Testis (tissue), 3 donors: ENCODE data around the gene GABRB2. TPM values are rescaled to one million over a fixed set of nuclear protein-coding genes. Genes with fewer than 3 reads are reported as not detected.
"Not testable (repeated sequence)": the region's sequence is repeated elsewhere in the genome, so short reads cannot be mapped to it uniquely, and the experiment has no call there.

Source experiments
- DNase-seq: peaks from one replicate; pipeline ENCODE4 v3.0.0-alpha.2; 2019
- H3K27ac ChIP-seq, 2 donors: fragments of 200-600 bp; sonication (generic); one replicate each; pipeline ENCODE4 v1.5.1; 2019
- H3K27me3 ChIP-seq: fragments of 200-600 bp; sonication (generic); one replicate; pipeline ENCODE4 v1.5.1; 2019
- H3K36me3 ChIP-seq: fragments of 200-600 bp; sonication (generic); one replicate; pipeline ENCODE4 v1.5.1; 2017; ENCODE audit warnings: low read depth; ENCODE audit errors: missing control alignments
- H3K4me1 ChIP-seq: fragments of 200-600 bp; sonication (generic); one replicate; pipeline ENCODE4 v1.5.1; 2019
- H3K4me3 ChIP-seq, 2 donors: fragments of 200-600 bp; sonication (generic); one replicate each; pipeline ENCODE4 v1.5.1; 2017 to 2019
- H3K9me3 ChIP-seq: fragments of 200-600 bp; sonication (generic); one replicate; pipeline ENCODE4 v1.5.1; 2017
- POLR2A ChIP-seq: fragments of 450-650 bp; IDR thresholded peaks from one replicate; pipeline ENCODE4 v1.6.1; 2017; ENCODE audit warnings: antibody characterized with exemption, mild to moderate bottlenecking, moderate library complexity
- WGBS, 2 donors: methylation state at CpG; one replicate each; pipeline ENCODE4 v1.1.5; 2018; 5-methylcytosine and 5-hydroxymethylcytosine counted together
- intact Hi-C: fragments of 100-400 bp; cut with DNase I; formaldehyde crosslinking; loops from one replicate; pipeline ENCODE4 v1.15.1; 2023; ENCODE audit warnings: low total_unique reads
- polyA plus RNA-seq: library from polyadenylated mRNA; stranded (reverse); fragments of 350-450 nt; fragmentation: Illumina TruSeq; extraction: RNeasy Lipid Tissue Mini Kit (QIAGEN cat#74804); gene quantifications from one replicate; pipeline ENCODE4 v1.2.3, GENCODE V29; 2014; ENCODE audit warnings: low read depth, low replicate concordance; ENCODE audit not compliant: insufficient read depth
- total RNA-seq, 2 donors: library from RNA; depleted of rRNA; stranded (reverse); fragments of >200 nt; gene quantifications; one replicate each; pipeline ENCODE4 v1.2.3, GENCODE V29; 2016
- TF ChIP-seq, protein P1 (sequence below), 3 experiments: fragments of 450-650 bp in 2 of 3; fragments of 200-600 bp in 1 of 3; sonication (generic) in 1 of 3; IDR thresholded peaks; one replicate each; pipeline ENCODE4 v1.5.1; 2016 to 2019; ENCODE audit warnings: antibody characterized with exemption in 3 of 3, mild to moderate bottlenecking in 2 of 3, moderate library complexity in 1 of 3

Gene GABRB2
- total and polyA plus RNA-seq, 3 donors from 2014 or later: 1.3 to 4.7 (median 4.0) TPM

DNA sequence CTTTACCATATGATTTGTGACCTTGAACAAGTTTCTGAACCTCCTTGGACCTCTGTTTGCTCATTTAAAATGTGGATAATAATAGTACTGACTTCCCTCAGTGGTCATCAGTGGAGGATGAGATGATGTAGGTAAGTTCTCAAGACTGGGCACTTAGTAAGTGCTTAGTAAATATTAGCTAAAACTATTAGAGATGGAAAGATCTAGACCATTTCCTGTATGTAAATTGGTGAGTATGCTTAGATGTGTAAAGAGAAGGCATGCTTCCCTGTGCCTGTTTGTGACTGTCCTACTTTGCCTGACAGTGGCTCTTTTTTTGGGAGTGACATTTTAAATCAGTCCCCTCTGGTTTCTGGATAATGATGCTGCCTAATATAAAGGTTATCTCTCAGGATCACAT lies 288.1 kb downstream of the GABRB2 start:
- TF ChIP-seq, protein P1, sequence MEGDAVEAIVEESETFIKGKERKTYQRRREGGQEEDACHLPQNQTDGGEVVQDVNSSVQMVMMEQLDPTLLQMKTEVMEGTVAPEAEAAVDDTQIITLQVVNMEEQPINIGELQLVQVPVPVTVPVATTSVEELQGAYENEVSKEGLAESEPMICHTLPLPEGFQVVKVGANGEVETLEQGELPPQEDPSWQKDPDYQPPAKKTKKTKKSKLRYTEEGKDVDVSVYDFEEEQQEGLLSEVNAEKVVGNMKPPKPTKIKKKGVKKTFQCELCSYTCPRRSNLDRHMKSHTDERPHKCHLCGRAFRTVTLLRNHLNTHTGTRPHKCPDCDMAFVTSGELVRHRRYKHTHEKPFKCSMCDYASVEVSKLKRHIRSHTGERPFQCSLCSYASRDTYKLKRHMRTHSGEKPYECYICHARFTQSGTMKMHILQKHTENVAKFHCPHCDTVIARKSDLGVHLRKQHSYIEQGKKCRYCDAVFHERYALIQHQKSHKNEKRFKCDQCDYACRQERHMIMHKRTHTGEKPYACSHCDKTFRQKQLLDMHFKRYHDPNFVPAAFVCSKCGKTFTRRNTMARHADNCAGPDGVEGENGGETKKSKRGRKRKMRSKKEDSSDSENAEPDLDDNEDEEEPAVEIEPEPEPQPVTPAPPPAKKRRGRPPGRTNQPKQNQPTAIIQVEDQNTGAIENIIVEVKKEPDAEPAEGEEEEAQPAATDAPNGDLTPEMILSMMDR (IDR thresholded peaks at IDR 0.05): no peak
- no peak for TF ChIP-seq POLR2A
- no peak for DNase-seq

DNA sequence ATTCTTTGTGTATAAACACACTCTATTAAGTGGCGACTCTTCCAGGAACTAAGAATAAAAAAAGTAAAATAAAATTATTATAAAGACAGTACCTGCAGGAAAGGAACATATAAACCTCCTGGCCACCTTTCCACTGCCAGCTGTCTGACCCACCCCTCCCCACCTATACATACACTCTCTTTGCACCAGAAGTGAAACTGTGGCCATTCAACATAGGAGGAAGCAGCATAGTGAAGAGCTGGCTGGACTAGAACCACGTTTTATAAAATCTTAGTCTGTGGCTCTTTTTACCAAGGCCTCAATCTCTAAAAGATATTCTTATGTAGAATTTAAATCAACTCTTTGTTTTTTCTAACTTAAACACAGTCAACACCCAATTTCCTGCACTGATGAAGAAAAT lies 289.6 kb downstream of the GABRB2 start:
- intact Hi-C loops: no loop called here
- Histone ChIP-seq H3K9me3 (no peaks in the 10 kb centered on the region), H3K27me3 (no peaks in the 10 kb centered on the region), H3K27ac (no peak overlapping the region), H3K36me3 (no peaks in the 10 kb centered on the region), H3K4me1 (no peaks in the 10 kb centered on the region), H3K4me3 (no peak overlapping the region)
- DNase-seq: no peak
- 81 to 84% methylated on average over 2 of the region's 2 CpGs for WGBS, 2 donors
- TF ChIP-seq POLR2A: no peak
- TF ChIP-seq, protein P1 (IDR thresholded peaks at IDR 0.05): no peak

More for the DNA sequence above, 288.1 kb downstream of the GABRB2 start:
- no peak overlapping the region for H3K4me3 ChIP-seq
- no peaks in the 10 kb centered on the region for H3K9me3 ChIP-seq
- H3K4me1 ChIP-seq: no peaks in the 10 kb centered on the region
- no peaks in the 10 kb centered on the region for H3K27me3 ChIP-seq
- no peak overlapping the region for H3K27ac ChIP-seq
- H3K36me3 ChIP-seq: no peaks in the 10 kb centered on the region
- intact Hi-C loops: no loop called here

DNA sequence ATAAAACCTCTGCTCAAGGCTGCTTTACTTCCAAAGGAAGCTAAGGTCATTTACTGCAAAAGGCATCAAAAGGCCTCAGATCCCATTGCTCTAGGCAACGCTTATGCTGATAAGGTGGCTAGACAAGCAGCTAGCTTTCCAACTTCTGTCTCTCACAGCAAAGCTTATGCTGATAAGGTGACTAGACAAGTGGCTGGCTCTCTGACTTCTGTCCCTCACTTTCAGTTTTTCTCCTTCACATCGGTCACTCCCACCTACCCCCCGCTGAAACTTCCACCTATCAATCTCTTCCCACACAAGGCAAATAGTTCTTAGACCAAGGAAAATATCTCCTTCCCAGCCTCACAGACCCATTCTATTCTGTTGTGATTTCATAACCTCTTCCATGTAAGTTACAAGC lies 293.6 kb downstream of the GABRB2 start:
- H3K4me3 ChIP-seq, H3K4me1 ChIP-seq, H3K9me3 ChIP-seq, H3K27me3 ChIP-seq, H3K36me3 ChIP-seq, H3K27ac ChIP-seq, intact Hi-C loops: not testable (repeated sequence)
- WGBS, 2 donors: 57 to 75% methylated on average over 3 of the region's 3 CpGs
- peak; percentile 32 for DNase-seq

DNA sequence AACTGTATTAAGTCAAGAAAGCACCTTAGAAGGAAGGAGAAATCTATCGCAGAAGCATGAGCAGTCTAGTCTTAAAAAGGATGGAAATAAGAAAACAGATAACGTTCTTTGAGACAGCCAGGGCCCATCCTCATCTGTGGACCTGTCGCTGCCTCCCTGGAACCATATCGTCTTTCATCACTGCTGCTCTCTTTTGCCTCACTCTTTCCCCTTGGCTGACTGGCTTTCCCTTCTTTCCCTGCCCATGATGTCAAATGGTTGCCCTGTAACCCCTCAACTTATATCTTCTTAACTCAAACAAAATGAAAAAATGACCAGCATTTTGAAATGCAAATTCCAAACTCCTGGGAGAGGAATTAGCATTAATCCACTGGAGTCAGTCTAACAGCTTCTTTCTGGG lies 299.8 kb downstream of the GABRB2 start:
- intact Hi-C loops: no loop called here
- Histone ChIP-seq H3K4me3 (no peak overlapping the region), H3K27me3 (no peaks in the 10 kb centered on the region), H3K36me3 (no peaks in the 10 kb centered on the region), H3K27ac (no peak overlapping the region), H3K4me1 (no peaks in the 10 kb centered on the region), H3K9me3 (no peaks in the 10 kb centered on the region)
- TF ChIP-seq, protein P1 (IDR thresholded peaks at IDR 0.05): no peak
- TF ChIP-seq POLR2A: no peak
- DNase-seq: no peak
- WGBS, 2 donors: 73 to 80% methylated on average over 4 of the region's 4 CpGs

DNA sequence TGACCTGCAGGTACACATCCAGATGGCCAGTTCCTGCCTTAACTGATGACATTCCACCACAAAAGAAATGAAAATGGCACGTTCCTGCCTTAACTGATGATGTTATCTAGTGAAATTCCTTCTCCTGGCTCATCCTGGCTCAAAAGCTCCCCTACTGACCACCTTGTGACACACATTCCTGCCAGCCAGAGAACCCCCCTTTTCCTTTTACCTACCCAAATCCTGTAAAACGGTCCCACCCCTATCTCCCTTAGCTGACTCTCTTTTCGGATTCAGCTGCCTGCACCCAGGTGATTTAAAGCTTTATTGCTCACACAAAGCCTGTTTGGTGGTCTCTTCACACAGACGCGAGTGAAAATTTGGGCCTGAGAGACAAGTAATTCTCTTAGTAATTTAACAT lies 300.7 kb downstream of the GABRB2 start:
- 72 to 76% methylated on average over 5 of the region's 5 CpGs for WGBS, 2 donors
- DNase-seq: not testable (repeated sequence)

More for the DNA sequence above, 300.7 kb downstream of the GABRB2 start:
- H3K36me3 ChIP-seq, H3K27ac ChIP-seq, H3K9me3 ChIP-seq, H3K4me3 ChIP-seq, intact Hi-C loops, H3K27me3 ChIP-seq, H3K4me1 ChIP-seq: not testable (repeated sequence)

Other genes with a start within 250 kb of the GABRB2 start
- 1 to 10 TPM; 1.1 to 6.2 TPM for gene GABRA6, start 139.0 kb upstream of the GABRB2 start, total RNA-seq
- 0.49 TPM for gene GABRA6, start 139.0 kb upstream of the GABRB2 start, polyA plus RNA-seq